HG02981 (cell line): Measurements from ENCODE around the gene NPAS3.

Experiments used
- ATAC-seq: cut with Tn5 transposase; IDR thresholded peaks from one replicate; pipeline ENCODE4 v1.9.1; 2021; ENCODE audit warnings: mild to moderate bottlenecking, moderate library complexity; ENCODE audit not compliant: unreplicated experiment

NPAS3 gene

GRCh38 chr14:33464254-33464962 is 525.7 kb downstream of the NPAS3 start:
- ATAC-seq: no peak

GRCh38 chr14:33465846-33466700 is 527.4 kb downstream of the NPAS3 start:
- no peak for ATAC-seq

- ATAC-seq: no peak
These were observed 529.3 kb downstream of the NPAS3 start for GRCh38 chr14:33467971-33468370.

- ATAC-seq: no peak
These were observed 531.2 kb downstream of the NPAS3 start for GRCh38 chr14:33469898-33470297.

GRCh38 chr14:33471776-33472175 is 533.1 kb downstream of the NPAS3 start:
- no peak for ATAC-seq

GRCh38 chr14:33475623-33476022 is 536.9 kb downstream of the NPAS3 start:
- ATAC-seq: no peak

GRCh38 chr14:33477797-33478196 is 539.1 kb downstream of the NPAS3 start:
- no peak for ATAC-seq

GRCh38 chr14:33480071-33480886 is 541.6 kb downstream of the NPAS3 start:
- no peak for ATAC-seq

GRCh38 chr14:33480887-33481184 is 542.2 kb downstream of the NPAS3 start:
- ATAC-seq: no peak

GRCh38 chr14:33483110-33483509 is 544.4 kb downstream of the NPAS3 start:
- no peak for ATAC-seq

- ATAC-seq: no peak
These were observed 544.9 kb downstream of the NPAS3 start for GRCh38 chr14:33483541-33483940.

GRCh38 chr14:33484264-33484663 is 545.6 kb downstream of the NPAS3 start:
- ATAC-seq: no peak

GRCh38 chr14:33486332-33486890 is 547.7 kb downstream of the NPAS3 start:
- no peak for ATAC-seq

GRCh38 chr14:33488582-33488981 is 549.9 kb downstream of the NPAS3 start:
- ATAC-seq: no peak

GRCh38 chr14:33490555-33490954 is 551.9 kb downstream of the NPAS3 start:
- no peak for ATAC-seq

GRCh38 chr14:33491112-33491511 is 552.4 kb downstream of the NPAS3 start:
- no peak for ATAC-seq

- ATAC-seq: no peak
These were observed 553.8 kb downstream of the NPAS3 start for GRCh38 chr14:33492491-33492890.

GRCh38 chr14:33493266-33493665 is 554.6 kb downstream of the NPAS3 start:
- no peak for ATAC-seq

GRCh38 chr14:33493990-33494389 is 555.3 kb downstream of the NPAS3 start:
- ATAC-seq: no peak

GRCh38 chr14:33499687-33500086 is 561.0 kb downstream of the NPAS3 start:
- no peak for ATAC-seq
